ENCODE results near the gene VMP1.
"Not testable (repeated sequence)": the region's sequence is repeated elsewhere in the genome, so short reads cannot be mapped to it uniquely, and the experiment has no call there.

The VMP1 gene

DNA sequence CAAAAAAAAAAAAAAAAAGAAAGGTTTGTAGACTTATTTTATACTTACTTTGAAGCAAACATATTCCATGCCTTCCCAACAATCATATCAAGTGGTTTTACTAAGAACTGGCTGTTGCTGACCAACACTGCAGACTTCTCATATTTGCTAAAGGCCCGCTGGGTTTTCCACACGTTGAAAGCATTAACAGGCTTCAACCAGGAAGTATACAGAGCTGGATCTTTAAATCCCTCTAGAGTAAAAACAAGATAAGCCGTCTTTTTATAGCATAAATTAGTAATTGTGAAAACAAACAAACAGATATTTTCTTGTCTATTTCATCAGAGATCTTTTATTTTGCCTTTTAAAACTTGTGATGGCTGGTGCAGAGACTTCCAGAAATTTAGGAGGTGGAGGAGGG is 156.2 kb downstream of the VMP1 start:
- no peak for DNase-seq (ENCODE audit: low read depth)

DNA sequence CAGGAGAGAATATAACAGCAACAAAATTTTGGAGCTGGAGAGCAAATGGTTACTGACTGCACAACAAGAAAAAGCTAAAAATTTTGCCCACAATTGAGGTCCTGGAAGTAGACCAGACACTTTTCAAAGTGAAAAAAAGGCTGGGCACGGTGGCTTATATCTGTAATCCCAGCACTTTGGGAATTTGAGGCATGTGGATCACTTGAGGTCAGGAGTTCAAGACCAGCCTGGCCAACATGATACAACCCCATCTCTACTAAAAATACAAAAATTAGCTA is 162.4 kb downstream of the VMP1 start:
- DNase-seq (ENCODE audit: low read depth): no peak

DNA sequence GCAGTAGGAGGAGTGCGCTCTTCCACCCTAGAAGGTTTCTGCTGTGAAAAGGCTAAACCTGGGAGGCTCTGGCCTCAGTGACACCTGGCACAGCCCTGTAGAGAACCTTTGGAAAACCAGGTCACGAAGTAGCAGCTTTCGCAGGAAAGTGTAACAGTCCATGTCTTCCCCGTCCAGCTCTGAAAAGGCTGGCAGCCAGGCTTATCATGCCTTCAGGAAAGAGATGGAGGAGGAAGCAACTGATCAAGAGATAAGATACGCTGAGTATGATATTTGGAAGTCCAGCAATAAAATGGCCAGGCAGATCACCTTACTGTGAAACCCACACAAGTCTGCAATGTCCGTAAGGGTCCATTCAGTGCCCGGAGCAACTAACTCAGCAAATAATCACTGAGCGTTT is 163.0 kb downstream of the VMP1 start:
- no peak for DNase-seq (ENCODE audit: low read depth)

DNA sequence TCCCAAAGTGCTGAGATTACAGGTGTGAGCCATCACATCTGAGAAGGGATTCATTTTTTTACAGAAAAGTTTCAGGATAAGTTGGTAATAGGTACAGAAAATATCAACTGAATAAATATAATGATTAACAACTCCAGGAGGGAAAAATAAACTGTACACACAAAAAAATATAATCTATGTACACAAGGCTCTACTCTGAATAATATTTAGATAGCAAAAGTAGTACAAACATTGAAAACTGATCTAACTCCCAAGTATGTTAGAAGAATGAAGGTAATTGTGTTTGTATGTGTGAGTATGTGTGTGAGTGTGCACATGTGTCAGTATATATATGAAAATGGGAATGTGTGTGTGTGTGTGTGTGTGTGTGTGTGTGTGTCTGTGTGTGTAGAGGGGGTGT is 164.9 kb downstream of the VMP1 start:
- no peak for DNase-seq (ENCODE audit: low read depth)

DNA sequence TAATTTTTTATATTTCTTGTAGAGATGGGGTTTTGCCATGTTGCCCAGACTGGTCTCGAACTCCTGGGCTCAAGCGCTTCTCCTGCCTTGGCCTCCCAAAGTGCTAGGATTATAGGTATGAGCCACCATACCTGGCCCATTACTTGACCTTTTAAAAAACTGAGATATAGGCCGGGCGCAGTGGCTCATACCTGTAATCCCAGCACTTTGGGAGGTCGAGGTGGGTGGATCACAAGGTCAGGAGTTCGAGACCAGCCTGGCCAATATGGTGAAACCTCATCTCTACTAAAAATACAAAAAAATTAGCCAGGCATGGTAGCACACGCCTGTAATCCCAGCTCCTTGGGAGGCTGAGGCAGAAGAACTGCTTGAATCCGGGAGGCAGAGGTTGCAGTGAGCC is 166.0 kb downstream of the VMP1 start:
- DNase-seq (ENCODE audit: low read depth): not testable (repeated sequence)

DNA sequence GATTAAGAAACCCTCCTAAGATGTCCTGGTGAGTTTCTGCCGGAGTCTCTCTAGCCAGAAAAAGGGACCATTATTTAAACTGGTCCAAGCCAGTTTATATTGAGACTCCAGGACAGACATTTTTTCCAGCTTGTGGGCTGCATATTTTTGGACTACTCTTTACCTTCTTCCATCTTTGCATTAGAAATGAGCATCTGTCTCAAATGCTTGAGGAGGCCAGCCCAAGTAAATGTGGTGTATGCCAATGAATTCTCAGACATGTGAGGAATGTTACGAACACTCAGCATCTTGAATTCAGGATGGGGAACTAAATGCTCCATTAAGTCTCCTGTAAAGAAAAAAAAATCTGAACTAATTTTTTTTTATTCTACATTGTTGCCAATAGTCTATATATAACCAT is 166.9 kb downstream of the VMP1 start:
- DNase-seq (ENCODE audit: low read depth): no peak

DNA sequence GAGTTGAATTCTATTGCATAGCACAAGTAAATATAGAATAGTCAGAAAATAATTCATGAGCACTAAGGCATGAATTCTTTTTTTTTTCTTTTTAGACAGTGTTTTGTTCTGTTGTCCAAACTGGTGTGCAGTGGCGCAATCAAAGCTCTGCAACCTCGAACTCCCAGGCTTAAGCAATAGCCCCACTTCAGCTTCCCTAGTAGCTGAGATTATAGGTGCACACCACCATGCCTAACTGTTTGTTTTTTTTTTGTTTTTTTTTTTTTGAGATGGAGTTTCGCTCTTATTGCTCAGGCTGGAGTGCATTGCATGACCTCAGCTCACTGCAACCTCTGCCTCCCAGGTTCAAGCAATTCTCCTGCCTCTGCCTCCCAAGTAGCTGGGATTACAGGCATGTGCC is 168.7 kb downstream of the VMP1 start:
- no peak for DNase-seq (ENCODE audit: low read depth)

DNA sequence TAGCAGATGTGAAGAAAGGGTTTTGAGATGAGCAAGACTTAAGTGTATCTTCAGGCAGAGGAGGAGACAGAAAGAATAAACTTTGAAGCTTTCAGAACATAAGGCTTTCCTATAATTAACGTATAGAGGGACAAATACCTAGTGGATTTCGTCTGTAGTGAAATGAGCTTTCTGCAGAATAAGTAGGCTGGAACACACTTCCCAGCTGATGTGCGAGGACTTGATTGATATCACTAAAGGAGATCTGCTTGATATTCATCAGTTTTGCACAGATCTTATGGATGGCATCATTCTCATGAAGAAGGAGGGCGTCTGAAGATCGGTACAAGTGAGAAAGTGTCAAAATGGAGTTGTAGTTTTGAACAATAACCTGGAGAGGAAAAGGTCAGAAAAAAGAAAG is 170.5 kb downstream of the VMP1 start:
- no peak for DNase-seq (ENCODE audit: low read depth)

DNA sequence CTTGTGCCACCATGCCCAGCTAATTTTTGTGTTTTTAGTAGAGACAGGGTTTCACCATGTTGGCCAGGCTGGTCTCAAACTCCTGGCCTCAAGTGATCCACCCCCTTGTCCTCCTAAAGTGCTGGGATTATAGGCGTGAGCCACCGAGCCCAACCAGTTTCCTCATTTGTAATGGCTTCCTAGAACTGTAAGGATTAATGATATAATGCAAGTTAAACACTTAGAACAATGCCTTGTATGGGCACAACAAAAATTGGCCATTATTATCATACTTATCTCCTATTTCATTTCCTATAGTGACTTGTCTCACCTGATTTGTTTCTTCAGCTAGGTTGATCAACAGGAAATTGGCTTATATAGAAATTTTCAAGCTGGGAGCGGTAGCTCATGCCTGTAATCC is 171.2 kb downstream of the VMP1 start:
- no peak for DNase-seq (ENCODE audit: low read depth)

DNA sequence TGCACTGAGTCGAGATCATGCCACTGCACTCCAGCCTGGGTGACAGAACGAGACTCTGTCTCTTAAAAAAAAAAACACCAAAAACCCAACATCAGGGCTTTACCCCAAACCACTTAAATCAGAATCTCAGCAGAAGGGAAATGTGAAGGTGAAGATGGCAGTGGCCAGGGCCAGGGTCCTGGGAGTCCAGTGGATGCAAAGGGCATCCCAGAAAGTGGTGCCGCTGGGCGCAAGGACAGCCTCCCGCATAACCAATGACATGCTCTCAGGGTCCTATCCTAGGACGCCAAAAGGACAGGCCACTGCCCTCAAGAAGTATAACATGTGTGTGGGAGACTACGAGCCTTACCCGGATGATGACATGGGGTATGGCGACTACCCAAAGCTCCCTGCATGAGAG is 177.4 kb downstream of the VMP1 start:
- DNase-seq (ENCODE audit: low read depth): no peak

DNA sequence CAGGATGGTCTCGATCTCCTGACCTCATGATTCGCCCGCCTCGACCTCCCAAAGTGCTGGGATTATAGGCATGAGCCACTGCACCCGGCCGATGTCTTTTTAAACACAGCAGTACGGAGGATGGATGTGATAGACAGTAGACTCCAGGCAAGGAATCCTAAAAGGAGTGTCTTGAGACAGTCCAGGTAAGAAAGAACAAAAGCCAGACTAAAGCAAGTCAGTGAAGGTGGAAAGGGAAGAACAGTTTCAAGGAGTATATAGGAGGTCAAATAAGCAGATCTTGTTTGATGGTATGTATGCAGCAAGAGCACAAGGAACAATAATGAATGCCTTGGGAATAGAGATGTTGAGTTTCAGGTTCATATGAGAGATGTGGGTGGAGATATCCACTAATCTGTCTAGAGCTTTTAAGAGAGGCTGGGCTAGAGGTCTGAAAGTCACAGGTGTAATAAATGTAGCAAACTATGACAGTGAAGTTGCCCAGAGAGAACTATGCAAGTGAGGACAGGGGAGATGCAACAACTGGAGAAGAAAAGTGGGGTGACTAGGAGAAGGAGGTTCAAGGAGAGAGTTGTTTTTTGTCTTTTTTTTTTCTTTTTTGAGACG is 180.8 kb downstream of the VMP1 start:
- no peak for DNase-seq (ENCODE audit: low read depth)

DNA sequence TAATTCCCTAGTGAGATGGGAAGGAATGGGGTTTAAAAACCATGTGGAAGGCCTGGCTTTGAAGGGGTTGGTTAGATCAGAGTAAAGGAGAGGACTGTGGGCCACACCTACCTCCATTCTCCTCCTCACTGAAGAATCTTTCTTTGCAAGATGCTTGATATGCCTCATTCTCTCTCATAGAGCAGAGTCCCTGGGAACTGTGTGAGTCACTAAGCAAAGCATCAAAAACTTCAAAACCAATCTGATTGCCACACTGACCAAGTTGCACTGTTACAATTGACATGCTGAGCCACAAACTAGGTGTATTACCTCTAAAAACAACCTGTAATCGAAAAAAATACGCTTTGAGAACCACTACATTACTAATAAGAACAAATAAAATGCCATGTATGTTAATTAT is 183.3 kb downstream of the VMP1 start:
- no peak for DNase-seq (ENCODE audit: low read depth)
